Loucy (cell line): ENCODE data around the gene TMEM39A.

Experiments
- CTCF ChIP-seq: fragments of 200-600 bp; sonication (generic); conservative IDR thresholded peaks from 2 replicates; pipeline ENCODE4 v1.5.1; 2014; ENCODE audit warnings: mild to moderate bottlenecking, antibody characterized with exemption, low read length
- EZH2phosphoT487 ChIP-seq: fragments of 200-600 bp; IDR thresholded peaks from 2 replicates; pipeline ENCODE4 v1.6.1; 2018; ENCODE audit warnings: antibody characterized with exemption, mild to moderate bottlenecking, moderate library complexity, borderline replicate concordance

GRCh38 chr3:119382134-119382533, 81.3 kb downstream of the TMEM39A start:
- TF ChIP-seq CTCF, result no peak
- TF ChIP-seq EZH2phosphoT487, result no peak
